NCI-H1694 (cell line): ENCODE data around the gene KITLG.
"Not testable (repeated sequence)": the region's sequence is repeated elsewhere in the genome, so short reads cannot be mapped to it uniquely, and the experiment has no call there.

ENCODE experiments used
- DNase-seq: peaks from one replicate; lab custom pipeline; 2025; lab: John Stamatoyannopoulos, UW

KITLG gene, protein sequence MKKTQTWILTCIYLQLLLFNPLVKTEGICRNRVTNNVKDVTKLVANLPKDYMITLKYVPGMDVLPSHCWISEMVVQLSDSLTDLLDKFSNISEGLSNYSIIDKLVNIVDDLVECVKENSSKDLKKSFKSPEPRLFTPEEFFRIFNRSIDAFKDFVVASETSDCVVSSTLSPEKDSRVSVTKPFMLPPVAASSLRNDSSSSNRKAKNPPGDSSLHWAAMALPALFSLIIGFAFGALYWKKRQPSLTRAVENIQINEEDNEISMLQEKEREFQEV

DNA sequence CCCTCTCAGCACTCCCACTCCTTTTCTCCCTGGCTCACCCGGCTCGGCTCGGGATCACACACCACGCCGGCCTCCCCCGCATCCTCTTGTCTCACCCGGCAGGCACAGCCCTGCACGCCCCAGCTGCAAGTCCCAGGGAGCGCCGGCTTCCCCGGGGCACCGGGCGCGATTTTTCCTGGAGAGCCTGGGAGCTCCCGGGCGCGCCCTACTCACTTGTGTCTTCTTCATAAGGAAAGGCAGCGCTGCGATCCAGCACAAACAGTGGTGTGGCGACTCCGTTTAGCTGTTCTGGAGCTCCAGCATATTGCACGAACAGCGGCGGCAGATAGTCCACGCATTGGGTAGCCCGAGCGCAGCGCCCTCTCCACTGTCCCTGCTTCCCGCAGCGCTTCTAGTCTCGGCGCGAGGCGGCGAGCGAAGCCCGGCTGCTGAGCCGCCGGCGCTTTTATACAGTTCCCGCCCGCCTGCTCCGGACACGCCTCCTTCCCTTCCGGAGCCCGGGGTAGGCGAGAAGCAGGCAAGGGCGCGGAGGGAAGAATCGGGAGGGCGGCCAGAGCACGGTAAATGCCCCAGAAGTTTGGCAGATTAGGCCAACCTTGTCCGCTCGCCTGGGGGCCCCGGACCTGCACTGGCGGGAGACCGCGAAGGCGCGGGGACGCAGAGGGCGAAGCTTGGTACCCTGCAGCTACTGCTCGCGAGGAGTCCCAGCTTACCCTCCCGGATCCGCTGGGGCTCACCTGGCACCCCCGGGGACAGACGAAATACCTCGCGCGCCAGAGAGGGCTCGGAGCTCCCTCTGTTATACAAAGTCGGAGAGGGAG is at the start of gene KITLG:
KITLG (minus strand) TSS at position 421 of the 821 bp plus-strand sequence; CDS start at position 228, 193 bp downstream.
- peak; percentile 61 for DNase-seq

DNA sequence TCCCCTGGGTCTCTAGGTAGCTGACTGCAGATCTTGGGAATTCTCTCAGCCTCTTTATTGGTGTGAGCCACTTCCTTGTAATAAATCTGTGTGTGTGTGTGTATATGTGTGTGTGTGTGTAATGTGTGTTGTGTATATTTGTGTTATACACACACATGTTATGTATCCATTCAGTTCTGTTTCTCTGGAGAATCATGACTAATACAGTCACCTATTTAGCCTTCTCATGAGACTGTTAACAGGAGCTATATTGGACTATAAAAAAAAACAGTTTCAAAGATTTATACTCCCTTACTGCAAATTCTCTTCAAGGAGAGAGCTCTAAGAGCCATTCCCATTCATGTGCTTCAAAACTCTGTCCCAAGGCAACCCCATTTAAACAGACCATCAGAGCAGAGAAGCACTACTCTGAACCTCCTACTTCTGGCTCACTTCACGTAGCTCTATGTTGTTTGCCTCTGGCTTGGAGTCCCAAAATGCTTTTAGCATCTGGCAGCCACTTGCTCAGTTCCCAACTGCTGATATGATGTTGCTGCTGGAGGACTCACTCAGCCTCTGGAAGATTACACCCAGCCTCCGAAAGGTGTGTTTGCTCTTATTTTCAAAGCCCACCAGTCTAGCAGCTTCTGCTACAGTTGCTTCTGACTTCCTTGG is 48.7 kb upstream of the KITLG start:
- DNase-seq = no peak

GRCh38 chr12:88628035-88628434 is 47.8 kb upstream of the KITLG start:
- DNase-seq = not testable (repeated sequence)

DNA sequence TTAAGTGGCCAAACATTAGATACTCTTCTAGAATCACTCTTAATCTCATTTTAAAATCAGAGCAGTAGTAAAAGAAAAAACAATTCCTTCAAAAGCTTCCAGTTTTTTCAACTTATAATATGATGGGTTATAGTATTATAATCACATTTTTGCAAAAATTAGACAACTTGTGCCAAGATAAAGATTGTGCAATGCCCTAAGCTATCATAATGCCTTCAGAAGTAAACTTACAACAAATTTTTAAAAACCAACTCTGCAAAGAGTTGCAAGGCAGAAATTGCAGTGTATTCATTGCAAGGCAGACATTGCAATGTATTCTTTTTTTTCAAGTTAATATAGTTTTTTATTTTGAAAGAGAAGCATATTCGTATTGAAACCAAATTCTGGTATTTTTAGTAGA is 47.2 kb upstream of the KITLG start:
- DNase-seq = no peak

- DNase-seq = no peak
Measured at GRCh38 chr12:88625356-88625755, 45.1 kb upstream of the KITLG start.

GRCh38 chr12:88624911-88625310 is 44.6 kb upstream of the KITLG start:
- DNase-seq = no peak

DNA sequence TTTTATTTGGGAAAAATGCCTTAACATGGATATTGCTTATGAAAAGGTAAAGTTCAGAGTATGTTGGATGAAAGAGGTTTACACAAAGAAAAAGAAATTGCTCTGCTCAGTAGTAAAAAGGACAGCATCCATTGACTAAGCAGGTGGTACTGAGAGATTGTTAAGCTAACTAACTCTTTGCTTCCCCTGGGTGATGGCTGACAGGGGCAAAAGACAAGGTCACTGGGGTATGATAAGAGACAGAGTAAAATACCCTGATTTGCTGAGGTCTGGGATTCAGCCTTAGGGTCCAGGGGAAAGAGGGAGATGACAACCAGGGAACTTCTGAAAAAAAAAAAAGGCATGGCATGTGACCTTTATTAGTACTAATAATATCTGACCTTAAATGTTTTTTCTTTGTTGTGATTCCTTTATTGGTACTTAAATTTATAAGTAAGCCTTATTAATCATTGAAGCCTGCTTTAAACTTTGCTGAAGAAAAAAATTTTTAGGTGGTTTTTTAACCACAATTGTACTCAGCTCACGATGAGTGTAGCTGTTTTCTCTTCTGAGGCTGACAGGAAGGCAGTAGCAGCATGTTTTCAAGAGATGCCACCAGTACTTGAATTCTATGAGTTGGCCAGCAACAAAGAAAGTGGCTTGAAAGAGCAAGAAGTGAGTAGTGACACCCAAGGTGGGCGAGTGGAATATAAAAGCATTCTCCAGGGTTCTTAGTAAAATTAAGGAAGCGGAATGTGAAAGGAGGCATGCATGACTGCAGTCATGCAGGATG is 43.7 kb upstream of the KITLG start:
- no peak for DNase-seq

GRCh38 chr12:88617352-88617751 is 37.1 kb upstream of the KITLG start:
- DNase-seq = no peak

GRCh38 chr12:88615490-88615889 is 35.2 kb upstream of the KITLG start:
- no peak for DNase-seq

DNA sequence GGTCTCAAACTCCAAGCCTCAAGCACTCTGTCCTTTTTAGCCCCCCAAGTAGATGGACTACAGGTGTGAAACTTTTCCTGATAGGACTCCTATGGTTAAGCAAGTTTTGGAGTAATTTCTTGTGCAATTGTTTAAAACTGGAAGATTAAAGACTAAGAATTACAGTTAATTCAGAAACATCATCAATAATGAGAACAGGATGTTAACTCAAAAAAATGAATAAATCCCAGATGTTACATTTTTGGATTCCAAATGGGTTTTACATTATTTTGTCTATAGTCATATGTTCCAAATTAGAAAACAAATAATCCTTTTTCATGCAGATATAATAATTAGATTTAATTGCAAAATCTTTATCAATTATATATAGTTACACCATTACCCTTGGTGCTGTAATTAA is 24.4 kb upstream of the KITLG start:
- DNase-seq = no peak

GRCh38 chr12:88600272-88600671 is 20.0 kb upstream of the KITLG start:
- DNase-seq = no peak

GRCh38 chr12:88597365-88597764 is 17.1 kb upstream of the KITLG start:
- DNase-seq = no peak

- no peak for DNase-seq
Measured at GRCh38 chr12:88595697-88596096, 15.4 kb upstream of the KITLG start.

GRCh38 chr12:88594780-88595179 is 14.5 kb upstream of the KITLG start:
- DNase-seq = no peak

- no peak for DNase-seq
Measured at GRCh38 chr12:88591343-88591742, 11.1 kb upstream of the KITLG start.

- no peak for DNase-seq
Measured at GRCh38 chr12:88590851-88591250, 10.6 kb upstream of the KITLG start.

DNA sequence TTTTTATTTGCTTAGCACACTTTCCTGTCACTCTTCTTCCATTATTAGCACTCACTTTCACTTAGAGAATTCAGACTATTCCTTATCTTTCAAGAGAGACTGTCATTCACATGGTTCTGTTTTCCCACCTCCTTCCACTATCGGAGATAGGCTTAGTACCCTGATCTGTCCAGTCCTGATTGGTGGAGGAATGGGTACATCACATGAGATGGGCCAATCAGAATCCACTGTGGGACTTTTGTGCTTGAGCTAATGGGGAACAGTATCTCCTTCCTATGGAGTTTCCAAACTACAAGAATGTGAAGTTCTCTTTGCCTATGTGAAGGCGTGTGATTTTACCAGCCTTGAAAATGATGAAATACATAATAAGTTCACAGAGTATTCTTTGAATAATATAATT is 4.8 kb upstream of the KITLG start:
- DNase-seq = no peak

GRCh38 chr12:88579601-88580050 is 645 bp downstream of the KITLG start:
- no peak for DNase-seq

DNA sequence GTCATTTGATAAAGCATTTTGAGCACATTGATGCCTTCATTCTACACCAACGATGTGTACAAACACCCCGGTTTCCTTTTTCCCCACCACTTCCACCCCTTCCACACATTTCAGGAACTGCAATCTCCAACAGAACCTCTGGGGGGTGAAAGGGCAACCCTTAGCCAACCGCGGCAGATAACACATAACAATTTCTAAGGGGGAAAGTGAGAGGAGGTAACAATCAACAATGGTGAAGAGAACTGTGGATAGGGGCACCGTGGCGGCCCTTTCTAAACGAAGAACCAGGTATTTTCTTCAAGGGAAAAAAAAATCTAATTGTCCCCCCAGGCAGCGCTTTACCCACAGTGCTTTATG is 1.1 kb downstream of the KITLG start:
- peak; percentile 41 for DNase-seq

DNA sequence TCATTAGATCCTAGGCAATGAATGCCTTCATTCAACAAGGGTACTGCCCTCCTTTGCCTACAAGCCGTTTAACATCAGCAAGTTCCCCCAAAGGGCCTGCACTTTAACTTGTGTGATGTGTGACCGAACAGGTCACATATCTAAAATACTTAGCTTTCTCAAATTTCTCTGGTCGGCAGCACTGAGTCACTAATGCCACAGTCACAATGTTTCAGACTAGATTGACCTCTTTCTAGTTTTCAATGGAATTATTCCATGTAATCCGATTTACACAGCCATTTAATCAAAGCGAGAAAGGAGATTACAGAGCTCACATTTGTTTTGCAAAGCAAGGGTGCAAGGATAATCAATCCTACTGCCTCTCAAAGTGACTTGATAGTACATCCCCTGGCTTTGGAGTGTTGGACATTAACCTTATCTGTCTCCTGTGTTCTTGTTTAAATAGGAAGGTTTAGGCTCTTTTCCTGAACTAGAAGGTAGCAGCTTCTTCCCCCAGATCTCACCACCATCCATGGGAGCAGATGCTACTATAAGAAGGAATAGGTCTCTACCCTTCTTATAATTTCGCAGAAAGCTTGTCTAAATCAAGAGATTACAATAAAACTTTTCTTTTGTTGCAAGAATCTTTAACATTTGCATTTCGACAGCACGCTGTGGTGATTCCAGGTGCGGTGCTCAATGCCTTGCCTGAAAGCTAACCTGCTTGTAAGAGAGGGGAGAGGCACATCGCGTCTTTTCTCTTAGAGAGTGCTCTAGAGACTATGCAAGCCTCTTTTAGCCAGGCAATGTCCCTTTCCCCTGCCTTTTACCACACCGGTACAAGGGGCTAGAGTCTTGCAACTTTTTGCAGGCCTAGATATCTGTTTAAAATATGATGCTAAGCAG is 1.8 kb downstream of the KITLG start:
- no peak for DNase-seq

DNA sequence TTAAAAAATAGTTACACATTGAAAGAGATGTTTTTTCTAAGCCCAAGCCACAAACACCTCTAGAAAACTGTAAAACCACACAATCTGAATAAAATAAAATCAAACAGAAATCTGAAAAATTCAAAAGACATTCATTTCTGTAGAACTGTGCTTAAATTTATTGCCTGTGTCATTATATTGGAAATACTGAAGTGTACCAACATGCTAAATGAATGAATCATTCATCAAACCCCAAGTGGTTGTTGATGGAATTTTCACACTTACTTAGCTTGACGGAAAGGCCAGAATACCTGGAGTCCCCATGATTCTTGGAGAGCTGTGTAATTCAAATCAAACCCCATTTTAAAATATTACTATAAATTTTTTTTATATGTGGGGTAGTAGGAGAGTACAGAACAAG is 2.7 kb downstream of the KITLG start:
- no peak for DNase-seq
